Thymus (tissue), 14 donors: ENCODE results near the gene CDS1. TPM values are rescaled to one million over a fixed set of nuclear protein-coding genes. Genes with fewer than 3 reads are reported as not detected.
"Not testable (repeated sequence)": the region's sequence is repeated elsewhere in the genome, so short reads cannot be mapped to it uniquely, and the experiment has no call there.

ENCODE experiments used
- DNase-seq, 9 donors: peaks; one replicate each; pipeline ENCODE4 v3.0.0-alpha.2; 2013; ENCODE audit warnings: low spot score in 9 of 9, low read depth in 6 of 9, missing footprints in 1 of 9
- H3K27ac ChIP-seq, 2 donors: one replicate each; pipeline ENCODE4 v1.5.1; 2013; ENCODE audit warnings: control low read depth in 1 of 2, low read depth in 1 of 2, low read length in 1 of 2, mild to moderate bottlenecking in 1 of 2, moderate library complexity in 1 of 2
- H3K27me3 ChIP-seq, 2 donors: one replicate each; pipeline ENCODE4 v1.5.1; 2013; ENCODE audit warnings: low read length in 1 of 2; ENCODE audit not compliant: control insufficient read depth in 2 of 2, insufficient read depth in 1 of 2
- H3K36me3 ChIP-seq, 2 donors: one replicate each; pipeline ENCODE4 v1.5.1; 2013; ENCODE audit warnings: low read length in 1 of 2, mild to moderate bottlenecking in 1 of 2, moderate library complexity in 1 of 2; ENCODE audit not compliant: control insufficient read depth in 2 of 2, insufficient read depth in 2 of 2
- H3K4me1 ChIP-seq, 2 donors: one replicate each; pipeline ENCODE4 v1.5.1; 2013; ENCODE audit warnings: low read length in 2 of 2; ENCODE audit not compliant: control insufficient read depth in 2 of 2, insufficient read depth in 2 of 2
- H3K4me3 ChIP-seq, 2 donors: one replicate each; pipeline ENCODE4 v1.5.1; 2013; ENCODE audit warnings: low read length in 2 of 2, control low read depth in 1 of 2, mild to moderate bottlenecking in 1 of 2
- H3K9me3 ChIP-seq, 2 donors: one replicate each; pipeline ENCODE4 v1.5.1; 2013; ENCODE audit warnings: low read length in 1 of 2, mild to moderate bottlenecking in 1 of 2; ENCODE audit not compliant: control insufficient read depth in 2 of 2, insufficient read depth in 1 of 2
- WGBS: extraction: QIAGEN DNeasy Blood & Tissue Kit; methylation state at CpG from one replicate; pipeline ENCODE4 v1.1.7; 2013; 5-methylcytosine and 5-hydroxymethylcytosine counted together
- long read RNA-seq, 10 donors: transcript quantifications; one replicate each; lab custom pipeline, GENCODE V29; 2026
- polyA plus RNA-seq: library from polyadenylated mRNA; stranded (reverse); fragments of 200-250 nt; gene quantifications from one replicate; pipeline ENCODE4 v1.2.3, GENCODE V29; 2013
- total RNA-seq: library from RNA; stranded (reverse); fragments of 120-200 nt; gene quantifications from one replicate; pipeline ENCODE4 v1.2.4, GENCODE V29; 2013
- donor health status: healthy.

The CDS1 gene
- total RNA-seq, result 2.0 TPM
- 10.2 TPM for polyA plus RNA-seq
- long read RNA-seq, donor 1, result 0 reads
- long read RNA-seq, donor 2, result 0 reads
- long read RNA-seq, donor 3, result 0 reads
- long read RNA-seq, donor 4, result 0 reads
- long read RNA-seq, donor 5, full-length matches to known transcripts, result 1 of 1 reads
- long read RNA-seq, donor 5, partial matches to known transcripts, result 0 of 1 reads
- long read RNA-seq, donor 5, other reads (novel, unspliced or antisense), result 0 of 1 reads
- long read RNA-seq, donor 6, result 0 reads
- long read RNA-seq, donor 7, result 0 reads
- long read RNA-seq, donor 8, result 0 reads
- long read RNA-seq, donor 9, full-length matches to known transcripts, result 1 of 1 reads
- long read RNA-seq, donor 9, partial matches to known transcripts, result 0 of 1 reads
- long read RNA-seq, donor 9, other reads (novel, unspliced or antisense), result 0 of 1 reads
- long read RNA-seq, donor 10, result 0 reads

GRCh38 chr4:84582988-84583875, at the start of gene CDS1:
TSS of gene CDS1 (plus strand) at chr4:84583127. CDS start at chr4:84583402, 275 bp downstream.
- peaks cover 5 to 13% of the 10 kb centered on the region in 2 donors for H3K4me1 ChIP-seq
- H3K36me3 ChIP-seq, result no peaks in the 10 kb centered on the region
- DNase-seq, result peak in 3 of 9 donors; percentile 8 to 11 (median 11)
- peak within 1 kb of the TSS in 1 of 2 donors; percentile 80 for H3K27ac ChIP-seq
- peak within 1 kb of the TSS; percentile 37 to 56 for H3K4me3 ChIP-seq
- WGBS, result 1% methylated on average over 88 of the region's 88 CpGs
- H3K9me3 ChIP-seq, result peaks cover 0 to 1% of the 10 kb centered on the region in 2 donors
- peaks cover 36 to 56% of the 10 kb centered on the region in 2 donors for H3K27me3 ChIP-seq

DNA sequence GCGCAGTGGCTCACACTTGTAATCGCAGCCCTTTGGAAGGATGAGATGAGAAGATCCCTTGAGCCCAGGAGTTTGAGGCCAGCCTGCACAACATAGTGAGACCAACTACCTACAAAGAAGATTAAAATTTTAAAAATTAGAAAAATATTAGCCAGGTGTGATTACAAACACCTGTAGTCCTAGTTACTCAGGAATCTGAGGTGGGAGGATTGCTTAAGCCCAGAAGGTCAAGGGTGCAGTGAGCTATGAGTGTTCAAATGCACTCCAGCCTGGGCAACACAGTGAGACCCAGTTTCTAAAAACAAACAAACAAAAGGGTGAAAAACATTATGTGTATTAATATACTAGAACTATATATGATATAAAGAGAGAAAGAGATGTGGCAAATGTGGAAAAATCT, 47.0 kb upstream of the CDS1 start:
- no peak for DNase-seq
- H3K27ac ChIP-seq, result no peak overlapping the region
- 96% methylated on average over 2 of the region's 2 CpGs for WGBS
- H3K27me3 ChIP-seq, result no peaks in the 10 kb centered on the region
- no peaks in the 10 kb centered on the region for H3K9me3 ChIP-seq
- no peak overlapping the region for H3K4me3 ChIP-seq
- H3K36me3 ChIP-seq, result no peaks in the 10 kb centered on the region
- H3K4me1 ChIP-seq, result peaks cover 6% of the 10 kb centered on the region in 2 donors

GRCh38 chr4:84545093-84545492, 37.8 kb upstream of the CDS1 start:
- H3K36me3 ChIP-seq, result no peaks in the 10 kb centered on the region
- no peaks in the 10 kb centered on the region for H3K27me3 ChIP-seq
- H3K4me3 ChIP-seq, result no peak overlapping the region
- 82% methylated on average over 5 of the region's 5 CpGs for WGBS
- no peak for DNase-seq
- H3K27ac ChIP-seq, result no peak overlapping the region
- no peaks in the 10 kb centered on the region for H3K9me3 ChIP-seq
- H3K4me1 ChIP-seq, result no peaks in the 10 kb centered on the region

DNA sequence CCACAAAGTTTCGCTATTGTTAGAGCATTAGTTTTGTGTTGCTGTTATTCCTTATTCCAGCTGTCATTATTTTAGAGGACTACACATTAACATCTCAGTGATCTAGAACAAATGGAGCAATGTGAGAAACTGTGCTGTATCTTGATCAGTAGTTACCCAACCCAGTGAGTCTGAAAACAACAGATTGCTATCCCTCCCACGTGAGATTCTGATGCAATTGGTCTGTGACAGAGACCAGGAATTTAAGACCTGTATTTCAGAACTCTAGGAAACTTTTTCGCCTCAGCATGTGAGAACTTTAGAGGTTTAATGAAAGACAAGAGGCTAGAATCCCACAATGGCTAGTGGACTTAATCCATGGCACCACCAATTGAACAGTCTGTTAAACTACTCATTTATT, 35.7 kb upstream of the CDS1 start:
- no peak overlapping the region for H3K4me3 ChIP-seq
- no peak overlapping the region for H3K27ac ChIP-seq
- no peaks in the 10 kb centered on the region for H3K27me3 ChIP-seq
- DNase-seq, result no peak
- no peaks in the 10 kb centered on the region for H3K36me3 ChIP-seq
- no peaks in the 10 kb centered on the region for H3K4me1 ChIP-seq
- 93% methylated on average over 3 of the region's 3 CpGs for WGBS
- H3K9me3 ChIP-seq, result no peaks in the 10 kb centered on the region

- H3K27ac ChIP-seq, H3K4me3 ChIP-seq, H3K4me1 ChIP-seq, DNase-seq, H3K36me3 ChIP-seq, H3K9me3 ChIP-seq, H3K27me3 ChIP-seq: not testable (repeated sequence)
- WGBS, result 93% methylated on average over 6 of the region's 6 CpGs
These were observed 33.7 kb upstream of the CDS1 start for GRCh38 chr4:84549191-84549590.

DNA sequence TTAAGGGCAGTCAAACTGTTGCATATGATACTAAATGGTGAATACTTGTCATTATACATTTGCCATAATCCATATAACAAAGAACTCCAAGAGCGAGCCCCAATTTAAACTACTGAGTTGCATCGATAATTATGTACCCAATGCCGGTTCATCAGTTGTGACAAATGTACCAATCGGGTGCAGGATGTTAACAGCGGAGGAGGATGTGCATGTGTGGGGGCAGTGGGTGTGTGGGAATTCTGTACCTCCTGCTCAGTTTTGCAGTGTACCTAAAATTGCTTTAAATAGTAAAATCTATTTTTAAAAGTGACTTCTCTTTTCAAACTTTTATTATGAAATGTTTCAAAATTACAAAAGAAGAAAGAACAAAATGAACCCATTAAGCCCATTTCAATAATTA, 20.8 kb upstream of the CDS1 start:
- H3K4me3 ChIP-seq, result no peak overlapping the region
- no peaks in the 10 kb centered on the region for H3K4me1 ChIP-seq
- no peak overlapping the region for H3K27ac ChIP-seq
- 98% methylated on average over 5 of the region's 5 CpGs for WGBS
- H3K36me3 ChIP-seq, result no peaks in the 10 kb centered on the region
- DNase-seq, result no peak
- H3K27me3 ChIP-seq, result no peaks in the 10 kb centered on the region
- H3K9me3 ChIP-seq, result no peaks in the 10 kb centered on the region

DNA sequence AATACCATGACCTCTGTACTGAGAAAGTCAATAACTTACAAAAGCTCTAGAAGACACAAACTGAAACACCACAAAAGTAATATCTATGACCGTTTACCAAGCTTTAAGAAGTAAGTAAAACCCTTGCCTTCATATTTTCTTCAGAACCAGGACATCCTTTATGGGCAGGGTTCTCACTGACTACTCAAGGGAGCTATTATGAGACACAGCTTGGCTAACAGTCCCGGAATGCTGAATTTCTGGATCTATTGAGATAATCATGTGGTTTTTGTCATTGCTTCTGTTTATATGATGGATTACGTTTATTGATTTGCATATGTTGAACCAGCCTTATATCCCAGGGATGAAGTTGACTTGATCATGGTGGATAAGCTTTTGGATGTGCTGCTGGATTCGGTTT, 19.9 kb upstream of the CDS1 start:
- no peak overlapping the region for H3K4me3 ChIP-seq
- no peak overlapping the region for H3K27ac ChIP-seq
- H3K36me3 ChIP-seq, result no peaks in the 10 kb centered on the region
- no peak for DNase-seq
- 92% methylated on average over 4 of the region's 4 CpGs for WGBS
- no peaks in the 10 kb centered on the region for H3K27me3 ChIP-seq
- no peaks in the 10 kb centered on the region for H3K9me3 ChIP-seq
- H3K4me1 ChIP-seq, result no peaks in the 10 kb centered on the region

DNA sequence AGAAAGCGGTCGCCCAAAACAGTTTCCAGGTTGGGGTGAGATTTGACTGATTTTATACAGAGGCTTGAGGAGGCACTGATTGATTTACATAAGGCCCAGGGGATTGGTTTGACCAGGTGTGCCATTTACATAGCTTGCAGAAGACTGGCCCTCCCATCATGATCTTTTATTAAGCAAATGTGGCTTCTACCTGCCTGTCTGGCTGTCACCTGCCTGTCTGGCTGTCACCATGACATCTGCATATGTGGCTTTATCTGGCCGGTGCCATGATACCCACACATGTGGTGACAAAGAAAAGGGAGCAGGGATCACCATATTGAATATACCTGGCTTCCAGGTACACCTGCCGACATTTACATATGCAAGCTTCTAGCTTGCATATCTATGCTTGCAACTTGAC, 17.0 kb upstream of the CDS1 start:
- H3K9me3 ChIP-seq, result no peaks in the 10 kb centered on the region
- no peaks in the 10 kb centered on the region for H3K27me3 ChIP-seq
- no peak for DNase-seq
- no peak overlapping the region for H3K4me3 ChIP-seq
- 96% methylated on average over 4 of the region's 4 CpGs for WGBS
- H3K36me3 ChIP-seq, result no peaks in the 10 kb centered on the region
- H3K27ac ChIP-seq, result no peak overlapping the region
- no peaks in the 10 kb centered on the region for H3K4me1 ChIP-seq

DNA sequence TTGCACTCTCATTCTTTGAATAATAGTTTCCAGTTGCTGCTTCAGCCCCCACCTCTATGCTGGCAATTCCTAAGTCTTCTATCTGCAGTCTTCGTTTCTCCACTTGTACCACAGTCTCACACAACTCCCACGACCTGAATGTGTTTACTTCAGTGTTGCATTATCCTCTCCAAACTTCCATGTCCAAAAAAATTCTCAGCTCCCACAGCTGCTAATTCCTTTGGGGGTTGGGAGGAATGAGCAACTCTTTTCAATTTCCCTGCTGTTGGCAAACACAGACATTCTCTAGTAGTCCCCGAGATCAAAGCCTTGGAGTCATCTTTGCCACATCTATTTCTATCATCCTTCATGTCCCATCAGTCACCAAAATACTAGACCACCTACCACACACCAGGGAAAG, 14.4 kb upstream of the CDS1 start:
- Histone ChIP-seq H3K9me3 (no peaks in the 10 kb centered on the region), H3K27me3 (no peaks in the 10 kb centered on the region), H3K27ac (no peak overlapping the region), H3K4me1 (no peaks in the 10 kb centered on the region), H3K36me3 (no peaks in the 10 kb centered on the region), H3K4me3 (no peak overlapping the region)
- no peak for DNase-seq
- WGBS, result 77% methylated on average over 3 of the region's 3 CpGs
